ENCODE results near the gene TEX2.
A peak's percentile ranks its signal among the peaks of the same experiment; 100 is the strongest.

Gene TEX2

GRCh38 chr17:64133546-64134215, 129.4 kb downstream of the TEX2 start:
- DNase-seq = peak; percentile 51

GRCh38 chr17:64131606-64132270, 131.3 kb downstream of the TEX2 start:
- DNase-seq = no peak

- DNase-seq = no peak
These were observed 132.5 kb downstream of the TEX2 start for GRCh38 chr17:64130559-64131001.

DNA sequence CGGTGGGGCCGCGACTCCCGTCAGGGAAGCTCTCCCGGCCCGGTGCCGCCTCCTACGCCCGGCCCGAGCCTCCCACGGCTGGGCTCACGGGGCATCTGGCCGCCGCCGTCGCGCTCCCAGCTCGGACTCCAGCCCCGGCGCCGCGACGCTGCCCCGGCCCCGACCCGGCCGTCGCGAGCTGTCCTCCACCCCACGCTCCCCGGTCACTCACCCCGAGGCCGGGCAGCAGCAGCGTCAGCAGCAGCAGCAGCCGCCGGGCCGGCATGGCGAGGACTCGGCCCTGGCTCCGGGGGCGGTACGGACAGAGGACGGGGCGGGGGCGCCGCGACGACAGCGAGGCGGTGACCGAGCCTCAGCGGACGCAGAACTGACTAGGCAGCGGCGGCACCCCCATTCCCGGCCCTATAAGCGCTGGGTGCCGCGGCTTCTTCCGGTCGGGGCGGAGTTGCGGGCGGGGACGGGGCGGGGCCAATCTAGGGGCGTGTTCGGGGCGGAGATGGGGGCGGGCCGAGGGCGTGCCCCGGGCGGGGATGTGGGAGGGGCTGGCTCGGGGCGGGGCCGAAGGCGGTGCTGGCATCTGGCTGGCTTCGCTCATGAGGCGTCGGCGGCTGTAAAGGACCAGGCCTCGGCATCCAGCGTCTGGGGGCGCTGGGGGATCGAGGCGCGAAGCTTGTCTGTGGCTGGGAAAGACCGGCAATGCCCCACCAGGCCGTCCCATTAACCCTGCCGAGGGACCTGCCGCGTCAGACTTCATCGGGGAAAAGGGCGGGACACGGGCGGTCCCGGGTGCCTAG, 133.1 kb downstream of the TEX2 start, which contains the start of gene ERN1:
TSS of gene ERN1 (minus strand) at position 380 of the 794 bp plus-strand sequence. CDS start at position 265, 115 bp downstream.
- DNase-seq = peak; percentile 88

- DNase-seq = no peak
These were observed 133.6 kb downstream of the TEX2 start for GRCh38 chr17:64129515-64129764.

GRCh38 chr17:64128787-64129514, 134.1 kb downstream of the TEX2 start:
- DNase-seq = no peak

GRCh38 chr17:64126918-64127317, 136.1 kb downstream of the TEX2 start:
- DNase-seq = no peak

DNA sequence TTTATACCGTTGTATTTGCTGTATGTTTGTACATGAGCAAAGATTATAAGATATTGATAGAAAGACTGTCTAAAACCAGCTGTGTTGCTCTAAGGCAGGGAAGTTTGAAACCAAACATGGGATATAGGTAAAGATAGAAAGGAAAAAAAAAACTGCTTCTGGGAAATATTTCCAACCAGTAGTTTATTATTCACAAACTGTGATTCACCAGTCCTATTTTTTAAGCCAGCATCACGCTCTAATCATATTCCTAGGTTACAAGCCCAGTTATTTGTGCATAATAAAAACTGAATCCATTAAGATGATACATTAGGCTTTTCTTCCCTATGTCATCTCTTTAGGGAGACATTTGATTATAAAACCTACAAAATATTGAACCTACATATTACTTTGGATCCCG, 137.1 kb downstream of the TEX2 start:
- DNase-seq = no peak

DNA sequence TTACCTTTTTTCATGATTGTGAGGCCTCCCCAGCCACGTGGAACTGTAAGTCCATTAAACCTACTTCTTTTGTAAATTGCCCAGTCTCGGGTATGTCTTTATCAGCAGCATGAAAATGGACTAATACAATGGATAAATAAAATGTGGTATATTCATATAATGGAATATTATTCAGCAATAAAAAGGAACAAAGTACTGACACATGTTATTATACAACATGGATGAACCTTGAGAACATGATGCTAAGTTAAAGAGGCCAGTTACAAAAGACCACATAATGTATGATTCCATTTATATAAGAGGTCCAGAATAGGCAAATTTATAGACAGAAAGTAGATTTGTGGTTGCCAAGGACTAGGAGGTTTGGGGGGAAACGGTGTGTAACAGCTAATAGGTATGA, 138.5 kb downstream of the TEX2 start:
- no peak for DNase-seq

DNA sequence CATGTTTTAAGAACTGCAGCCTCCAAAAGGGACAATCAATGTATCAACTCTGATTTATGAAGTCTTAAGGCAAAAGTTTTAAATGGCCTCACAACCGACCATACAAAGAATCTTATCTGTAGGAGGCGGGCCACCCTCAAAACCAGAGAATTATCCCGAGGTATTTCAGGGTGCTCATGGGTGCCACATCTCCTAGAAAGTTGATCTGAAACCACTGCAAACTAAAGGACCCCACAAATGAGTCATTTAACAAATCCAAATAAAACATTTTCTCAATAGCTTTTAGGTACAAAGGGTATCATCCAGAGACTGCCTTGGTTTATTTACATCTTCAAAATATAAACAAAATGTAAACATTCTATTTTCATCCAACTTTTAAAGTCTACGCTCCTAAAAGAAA, 139.9 kb downstream of the TEX2 start:
- no peak for DNase-seq

DNA sequence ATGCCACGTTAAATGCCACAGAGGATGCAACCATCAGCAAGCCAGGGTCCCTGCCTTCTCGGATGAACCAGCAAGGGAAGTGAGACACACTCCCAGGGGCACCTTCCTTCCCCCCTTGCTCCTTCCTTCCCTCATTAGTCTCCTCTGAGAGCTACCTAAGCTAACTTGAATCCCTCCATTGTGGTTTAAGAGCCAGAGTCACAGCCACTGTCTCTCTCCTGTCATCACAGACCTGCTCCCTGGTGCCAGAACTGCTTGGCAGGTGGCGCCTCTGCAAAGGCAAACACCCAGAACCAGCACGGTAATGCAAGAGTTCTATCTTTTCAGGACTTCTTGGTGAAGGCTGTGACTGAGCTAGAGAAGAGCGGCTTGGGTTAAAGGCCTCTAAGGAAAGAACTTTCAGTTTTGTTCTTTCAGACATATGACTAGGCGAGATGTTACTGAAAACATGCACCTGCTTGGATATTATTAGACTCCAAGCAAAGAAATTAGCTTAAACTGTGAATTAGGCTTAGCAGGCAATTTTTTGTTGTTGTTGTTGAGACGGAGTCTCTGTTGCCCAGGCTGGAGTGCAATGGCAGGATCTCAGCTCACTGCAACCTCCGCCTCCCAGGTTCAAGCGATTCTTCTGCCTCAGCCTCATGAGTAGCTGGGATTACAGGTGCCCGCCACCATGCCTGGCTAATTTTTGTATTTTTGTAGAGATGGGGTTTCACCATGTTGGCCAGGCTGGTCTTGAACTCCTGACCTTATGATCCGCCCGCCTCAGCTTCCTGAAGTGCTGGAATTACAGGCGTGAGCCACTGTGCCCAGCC, 141.9 kb downstream of the TEX2 start:
- DNase-seq = peak; percentile 24

DNA sequence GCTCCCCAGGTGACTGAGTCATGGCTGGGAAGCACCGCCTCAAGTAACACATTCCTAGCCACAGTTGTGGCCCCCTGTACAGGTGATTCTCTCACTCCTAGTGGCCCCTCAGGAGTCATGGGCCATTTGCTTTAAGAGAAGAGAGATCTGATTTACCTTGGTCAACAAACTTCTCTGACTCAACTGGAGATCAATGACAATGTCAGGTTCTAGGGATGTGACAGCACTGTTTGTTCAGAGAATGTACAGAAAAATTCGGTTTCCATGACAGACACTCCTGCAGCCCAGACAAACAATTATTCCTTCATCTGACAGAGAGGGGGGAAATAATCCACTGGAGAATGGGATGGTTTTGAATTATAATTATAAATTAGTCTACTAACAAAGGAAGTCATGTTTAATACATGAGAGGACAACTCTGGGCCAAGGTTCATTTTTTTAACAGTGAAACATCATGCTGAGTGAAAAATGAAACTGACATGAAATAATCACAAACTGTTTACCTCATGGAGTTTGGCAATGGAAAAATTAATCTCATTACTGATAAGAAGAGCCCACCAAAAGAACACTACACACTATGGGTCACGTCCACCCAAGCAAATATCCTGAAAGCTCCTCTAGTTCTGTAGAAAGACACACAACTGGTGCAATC, 142.8 kb downstream of the TEX2 start:
- no peak for DNase-seq

DNA sequence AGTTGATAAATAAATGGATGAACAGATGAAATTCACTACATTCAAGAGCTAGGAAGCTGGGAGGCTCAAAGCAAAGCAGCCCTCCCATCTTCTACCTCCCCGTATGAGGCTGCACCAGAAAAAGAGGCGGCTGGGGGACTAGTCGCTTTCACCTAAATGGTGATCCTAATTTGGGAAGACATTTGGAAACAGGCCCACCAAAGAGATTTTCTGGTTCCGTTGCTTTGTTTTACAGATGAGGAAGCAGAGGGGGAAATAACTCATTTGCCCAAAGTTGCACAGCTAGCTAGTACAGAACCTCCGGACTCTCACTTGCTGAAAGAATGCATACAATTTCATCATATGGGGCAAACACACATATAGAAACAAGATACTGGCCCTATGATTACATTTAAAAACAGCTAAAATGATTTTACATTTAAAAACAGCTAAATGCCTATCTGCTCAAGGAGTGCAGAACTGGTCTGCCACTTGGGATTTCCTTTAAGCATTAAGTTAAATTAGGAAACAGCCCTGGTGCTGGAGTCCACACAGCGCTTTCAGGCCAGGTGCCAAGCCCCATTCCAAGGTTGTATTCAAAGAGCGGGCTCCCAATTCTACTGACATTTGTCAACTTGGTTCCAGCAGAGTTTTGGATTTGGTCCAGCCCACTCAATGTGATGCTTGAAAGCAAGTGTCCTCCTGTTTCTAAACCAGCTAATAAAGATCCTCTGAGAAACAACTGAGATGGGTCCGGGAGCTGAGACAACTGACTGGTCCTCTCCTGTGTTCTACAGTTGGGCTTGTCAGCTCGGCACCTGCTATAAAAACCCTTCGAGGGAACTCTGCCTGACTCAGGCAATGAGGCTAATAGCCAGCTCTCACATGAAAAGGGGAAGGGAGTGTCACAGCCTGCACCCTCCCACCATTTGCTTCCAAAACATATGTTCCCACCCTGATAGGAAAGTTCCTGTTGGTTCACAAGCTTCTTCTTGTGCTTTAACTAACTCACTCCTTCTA, 144.8 kb downstream of the TEX2 start:
- no peak for DNase-seq

- DNase-seq = no peak
These were observed 147.1 kb downstream of the TEX2 start for GRCh38 chr17:64115822-64116534.

DNA sequence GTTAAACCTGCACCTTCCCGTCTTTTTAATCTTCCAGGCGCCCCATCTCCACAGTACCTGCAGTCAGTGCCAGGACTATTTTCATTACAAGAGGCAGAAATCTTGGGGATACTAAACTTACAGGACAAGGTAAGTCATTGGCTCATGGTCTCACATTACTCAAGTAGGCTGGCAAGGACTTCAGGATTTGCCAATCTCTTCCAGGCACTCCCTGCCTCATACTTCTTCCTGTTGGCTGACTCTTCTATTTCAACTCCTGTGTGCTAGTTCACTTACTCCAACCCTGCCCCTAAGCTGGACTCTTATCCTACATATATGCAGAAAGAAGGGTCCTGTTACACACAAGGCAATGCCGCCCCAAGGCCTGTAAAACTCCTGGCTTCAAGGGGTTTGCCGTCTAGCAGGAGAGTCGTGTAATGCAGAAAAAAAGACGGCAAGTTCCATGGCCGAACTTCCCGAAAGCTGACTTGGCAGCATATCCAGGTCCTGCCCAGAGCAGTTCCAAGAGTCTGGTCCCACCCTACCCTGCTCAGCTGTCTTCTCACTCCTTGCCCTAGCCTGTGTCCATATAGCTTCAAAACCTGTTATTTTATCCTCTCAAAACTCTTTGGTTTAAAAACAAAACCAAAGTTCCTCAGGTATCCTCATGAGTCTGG, 147.9 kb downstream of the TEX2 start:
- DNase-seq = no peak

GRCh38 chr17:64113006-64113405, 150.1 kb downstream of the TEX2 start:
- DNase-seq = no peak

- no peak for DNase-seq
These were observed 151.2 kb downstream of the TEX2 start for GRCh38 chr17:64111831-64112230.

DNA sequence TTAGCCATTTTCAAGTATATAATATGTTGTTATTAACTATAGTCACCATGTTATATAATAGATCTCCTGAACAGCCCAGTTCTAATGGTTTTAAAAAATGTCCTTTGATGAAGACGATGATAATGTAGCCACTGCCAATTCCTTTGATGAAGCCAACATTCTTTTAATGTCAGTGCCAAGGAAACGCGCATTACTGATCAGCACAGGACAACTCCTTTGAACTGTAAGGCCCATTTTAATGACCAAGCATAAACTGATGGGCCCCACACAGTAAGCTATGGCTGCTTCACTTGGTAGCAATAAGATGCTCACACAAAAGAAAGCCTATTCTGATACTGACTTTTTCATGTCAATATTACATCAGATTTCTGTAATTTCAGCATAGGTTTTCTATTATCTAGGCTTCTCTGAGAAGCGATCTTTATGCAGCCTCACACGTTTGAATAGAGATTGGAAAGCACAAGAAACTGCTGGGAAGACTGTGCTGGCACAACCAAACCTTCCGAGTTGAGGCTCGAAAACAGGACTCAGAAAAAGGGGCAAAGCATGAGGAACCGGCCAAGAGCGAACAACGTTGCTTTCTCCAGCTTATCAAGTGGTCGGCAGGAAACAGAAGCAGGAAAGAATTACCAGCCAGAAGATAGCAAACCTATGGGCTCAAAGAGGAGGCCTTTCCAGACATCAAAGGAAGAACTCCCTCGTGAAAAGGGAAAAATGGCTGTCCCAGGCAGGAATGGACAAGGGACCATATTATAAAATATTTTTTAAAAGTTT, 152.5 kb downstream of the TEX2 start:
- DNase-seq = no peak

All from central memory CD4-positive, alpha-beta T cell (primary cell).